HG03571 (cell line): ENCODE measurements around the gene POTEB2.
"Not testable (repeated sequence)": the region's sequence is repeated elsewhere in the genome, so short reads cannot be mapped to it uniquely, and the experiment has no call there.

Experiments used
- ATAC-seq: cut with Tn5 transposase; IDR thresholded peaks from one replicate; pipeline ENCODE4 v1.9.1; 2021; ENCODE audit not compliant: unreplicated experiment

The POTEB2 gene

DNA sequence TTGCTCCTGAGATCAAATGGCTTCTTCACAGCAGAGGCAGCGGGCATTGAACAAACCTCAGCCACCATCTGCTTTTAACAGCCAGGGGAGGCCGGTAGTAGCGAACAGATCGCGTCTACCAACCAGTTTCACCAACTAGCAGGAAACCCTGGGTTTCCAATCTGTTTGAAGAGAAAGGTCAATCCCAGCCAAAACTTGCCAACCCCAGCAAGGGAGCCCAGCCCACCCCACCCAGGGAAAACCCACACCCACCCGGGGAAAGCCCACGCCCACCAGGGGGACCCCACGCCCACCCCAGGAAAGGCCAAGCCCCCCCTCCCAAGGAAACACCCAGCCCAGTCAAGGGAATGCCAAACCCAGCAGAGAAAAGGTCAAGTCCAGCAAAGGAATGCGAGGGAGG is at the start of gene POTEB2:
Gene POTEB2 (minus strand): TSS at position 101 of the 400 bp plus-strand sequence. CDS start 33 bp downstream, at position 68.
- ATAC-seq: not testable (repeated sequence)

DNA sequence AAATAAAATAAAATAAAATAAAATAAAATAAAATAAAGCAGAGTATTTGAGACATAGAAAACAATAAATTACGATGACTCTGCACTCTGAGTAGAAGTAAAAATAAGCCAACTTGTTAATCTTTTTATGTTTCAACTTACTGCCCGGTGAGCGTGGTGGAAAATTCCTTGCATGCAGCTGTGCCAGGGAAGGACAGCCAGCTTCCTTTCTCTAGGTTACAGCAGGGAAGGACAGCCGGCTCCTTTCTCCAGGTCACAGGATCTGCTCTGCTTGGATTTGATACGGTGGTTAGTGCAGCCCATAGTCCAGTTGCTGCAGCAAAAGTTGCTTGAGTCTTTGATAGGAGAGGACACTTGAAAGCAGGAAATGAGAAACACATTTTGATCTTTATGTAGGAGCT is 13.8 kb upstream of the POTEB2 start:
- ATAC-seq: not testable (repeated sequence)

DNA sequence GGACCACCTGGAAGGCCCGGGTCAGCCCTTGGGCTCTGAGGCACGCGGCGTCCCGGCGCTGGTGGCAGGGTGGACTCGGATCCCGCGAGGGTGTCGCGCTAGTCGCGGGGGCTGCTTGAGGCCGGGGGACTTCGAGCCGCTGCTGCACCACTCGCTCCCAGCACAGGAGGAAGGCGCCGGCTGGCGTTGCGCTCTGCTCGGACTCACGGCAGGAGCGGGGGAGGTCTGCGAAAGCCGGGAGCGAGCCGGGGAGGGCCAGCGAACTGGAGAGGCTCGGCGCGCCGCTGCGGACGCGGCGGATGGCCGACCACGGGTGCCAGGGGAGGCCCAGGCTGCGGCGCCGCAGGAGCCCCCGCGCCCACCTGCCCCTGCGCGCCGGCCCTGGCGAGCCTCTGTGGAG is 12.3 kb upstream of the POTEB2 start:
- not testable (repeated sequence) for ATAC-seq

DNA sequence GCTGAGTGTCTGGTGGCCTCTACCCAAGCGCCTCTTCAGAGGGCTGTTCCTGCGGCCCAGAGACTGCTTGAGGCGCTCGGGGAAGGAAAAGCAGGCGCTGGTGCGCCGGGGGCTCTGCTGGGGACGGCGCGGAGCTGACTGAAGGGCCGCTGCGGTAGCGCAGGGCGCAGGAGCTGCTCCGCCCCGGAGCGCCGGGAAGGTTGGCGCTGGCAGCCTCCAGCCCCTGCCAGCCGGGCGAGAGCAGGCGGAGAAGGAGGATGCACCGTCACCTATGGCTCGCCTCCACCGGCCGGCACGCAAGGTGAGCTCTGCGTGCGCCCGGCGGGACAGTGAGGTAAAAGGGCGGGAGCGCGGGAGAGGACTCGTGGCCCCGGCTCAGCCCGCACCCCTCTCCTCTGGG is 11.7 kb upstream of the POTEB2 start:
- ATAC-seq: not testable (repeated sequence)
